Kidney (tissue), 14 donors: ENCODE data around the gene PAFAH1B1. TPM values are rescaled to one million over a fixed set of nuclear protein-coding genes. Genes with fewer than 3 reads are reported as not detected.
A peak's percentile ranks its signal among the peaks of the same experiment; 100 is the strongest.

Experiments used
- DNase-seq, 5 donors: peaks; one replicate each; pipeline ENCODE4 v3.0.0-alpha.2; 2013 to 2020
- FAIRE-seq: peaks from 2 replicates; lab custom pipeline; 2012; peaks lifted over from hg19 to GRCh38; lab: Jason Lieb, UNC
- H3K27ac ChIP-seq, 2 donors: one replicate each; pipeline ENCODE4 v1.7.0; 2013; ENCODE audit warnings: low read depth in 2 of 2, low read length in 2 of 2, inconsistent platforms in 1 of 2
- H3K27me3 ChIP-seq: one replicate; pipeline ENCODE4 v1.7.1; 2013; ENCODE audit warnings: low read length, inconsistent platforms; ENCODE audit not compliant: control insufficient read depth, insufficient read depth
- H3K36me3 ChIP-seq, 3 donors: one replicate each; pipeline versions ENCODE4 v1.7.0 to v1.7.1; 2013; ENCODE audit warnings: low read length in 3 of 3, control low read depth in 1 of 3, inconsistent platforms in 1 of 3; ENCODE audit not compliant: insufficient read depth in 3 of 3, control insufficient read depth in 2 of 3
- H3K4me1 ChIP-seq, 3 donors: one replicate each; pipeline versions ENCODE4 v1.7.0 to v1.7.1; 2013; ENCODE audit warnings: low read length in 3 of 3, inconsistent platforms in 1 of 3, low read depth in 1 of 3; ENCODE audit not compliant: control insufficient read depth in 2 of 3, insufficient read depth in 2 of 3
- H3K4me3 ChIP-seq, 3 donors: one replicate each; pipeline versions ENCODE4 v1.7.0 to v1.8.1; 2013; ENCODE audit warnings: low read length in 3 of 3, control low read depth in 1 of 3, inconsistent platforms in 1 of 3
- H3K9ac ChIP-seq, 3 donors: one replicate each; pipeline versions ENCODE4 v1.7.0 to v1.7.1; 2013; ENCODE audit warnings: low read length in 3 of 3, control low read depth in 1 of 3, inconsistent platforms in 1 of 3
- H3K9me3 ChIP-seq, 3 donors: one replicate each; pipeline versions ENCODE4 v1.7.0 to v1.7.1; 2013; ENCODE audit warnings: low read length in 3 of 3, control low read depth in 1 of 3, inconsistent platforms in 1 of 3; ENCODE audit not compliant: control insufficient read depth in 2 of 3, insufficient read depth in 1 of 3
- CTCF ChIP-seq: IDR thresholded peaks from 3 replicates; pipeline ENCODE4 v1.5.1; 2012; ENCODE audit warnings: mild to moderate bottlenecking, moderate library complexity, borderline replicate concordance; ENCODE audit not compliant: insufficient read depth; ENCODE audit errors: extremely low read depth
- intact Hi-C: fragments of 100-400 bp; cut with DNase I; formaldehyde crosslinking; loops from one replicate; pipeline ENCODE4 v1.11.1; 2022
- polyA plus RNA-seq: library from polyadenylated mRNA; stranded (reverse); fragments of 350-450 nt; fragmentation: Illumina TruSeq; extraction: RNeasy Lipid Tissue Mini Kit (QIAGEN cat#74804); gene quantifications from one replicate; pipeline ENCODE4 v1.2.3, GENCODE V29; 2014; ENCODE audit warnings: low read depth, low replicate concordance; ENCODE audit not compliant: insufficient read depth
- total RNA-seq: library from RNA; stranded (reverse); fragmentation: NEBNext Ultra II Directional; extraction: Animal tissue kit (Norgen Biotek cat#: 25700); gene quantifications from one replicate; pipeline ENCODE4 v1.2.1, GENCODE V29; 2021
- donor health status: control.
- donor health status: control.
- donor health status: control.
- donor health status: control.
- donor health status: control.
- donor health status: DM: yes; HTN: yes; CAD: no.
- donor health status: Normal renal cell carcinoma (clear cell type).

The PAFAH1B1 gene
- total and polyA plus RNA-seq, 2 donors from 2014 or later, result 46.7 to 125 TPM

DNA sequence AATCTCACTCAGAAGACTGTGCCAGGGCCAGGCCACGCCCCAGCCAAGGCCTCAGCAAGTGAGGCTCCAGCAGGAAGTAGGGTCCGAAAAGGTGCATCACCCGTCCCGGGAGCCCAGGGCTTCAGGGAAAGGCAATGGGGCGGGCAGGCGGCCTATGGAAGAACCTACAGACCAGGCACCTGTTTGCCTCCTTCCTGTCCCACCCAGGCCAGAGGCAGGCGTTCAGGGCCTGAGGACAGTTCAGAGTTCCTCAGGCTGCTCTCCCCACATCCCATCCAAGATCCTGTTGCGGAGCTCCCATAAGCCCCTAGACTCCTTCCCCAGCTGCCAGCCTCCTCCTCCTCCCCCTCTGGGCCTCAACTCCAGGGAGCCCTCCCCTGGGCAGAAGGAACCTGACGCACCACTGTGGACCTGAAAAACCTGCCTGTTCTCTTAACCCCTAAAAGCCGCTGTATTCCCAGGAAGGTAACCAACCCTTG is 115.8 kb downstream of the PAFAH1B1 start:
- TF ChIP-seq CTCF, result no peak
- FAIRE-seq (no peak), DNase-seq (peak in 3 of 5 donors; percentile 32 to 84 (median 43))
- peak overlapping the region in 2 of 3 donors; percentile 82 to 91 for H3K4me3 ChIP-seq
- H3K9ac ChIP-seq, result peak overlapping the region in 1 of 3 donors; percentile 98
- peaks cover 0 to under 1% (median 0%) of the 10 kb centered on the region in 3 donors for H3K36me3 ChIP-seq
- H3K27ac ChIP-seq, result peak overlapping the region; percentile 85 to 94
- intact Hi-C loops, result no loop called here
- H3K27me3 ChIP-seq, result no peaks in the 10 kb centered on the region
- peaks cover 0 to 53% (median 29%) of the 10 kb centered on the region in 3 donors for H3K4me1 ChIP-seq
- H3K9me3 ChIP-seq, result no peaks in the 10 kb centered on the region

DNA sequence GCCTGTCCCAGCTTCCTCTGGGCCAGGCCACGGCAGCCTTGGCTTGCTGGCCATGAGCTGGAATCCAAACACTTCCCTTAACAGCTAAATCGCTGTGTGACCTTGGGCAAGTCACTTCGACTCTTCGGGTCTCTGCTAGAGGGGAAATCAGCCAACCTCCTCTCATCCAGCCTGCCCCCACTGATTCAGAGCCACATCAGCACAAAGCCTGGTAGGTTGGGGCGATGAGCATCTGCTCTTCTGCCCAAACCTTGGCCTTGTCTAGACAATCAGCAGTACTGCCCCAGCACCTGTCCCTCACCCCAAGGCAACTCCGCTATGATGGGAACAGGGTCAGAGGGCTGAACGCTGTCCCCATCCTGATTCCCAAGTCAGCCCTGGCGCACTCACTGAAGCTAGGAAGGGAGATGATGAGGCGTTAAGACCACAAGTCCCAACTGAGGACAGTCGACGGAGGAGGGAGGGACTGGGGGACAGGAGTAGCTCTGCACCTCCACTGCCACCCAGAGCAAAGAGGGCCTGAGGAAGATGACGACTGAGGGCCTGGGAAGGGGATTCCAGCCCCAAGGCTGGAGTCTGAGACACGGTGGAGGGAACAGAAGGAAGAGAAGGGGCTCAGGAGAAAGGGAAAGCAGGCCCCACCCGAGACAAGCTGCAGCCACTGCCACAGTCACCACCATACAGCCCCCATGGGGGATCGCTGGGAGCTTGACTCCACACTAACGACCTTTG is 116.8 kb downstream of the PAFAH1B1 start:
- peak overlapping the region; percentile 45 to 91 (median 82) for H3K4me3 ChIP-seq
- H3K9ac ChIP-seq, result peak overlapping the region in 2 of 3 donors; percentile 58 to 98
- TF ChIP-seq CTCF, result no peak
- peaks cover 0 to 53% (median 29%) of the 10 kb centered on the region in 3 donors for H3K4me1 ChIP-seq
- peak overlapping the region; percentile 85 to 94 for H3K27ac ChIP-seq
- no peaks in the 10 kb centered on the region for H3K9me3 ChIP-seq
- FAIRE-seq (no peak), DNase-seq (peak in 1 of 5 donors; percentile 66)
- H3K27me3 ChIP-seq, result no peaks in the 10 kb centered on the region
- H3K36me3 ChIP-seq, result no peaks in the 10 kb centered on the region
- intact Hi-C loops, result no loop called here

- Histone ChIP-seq H3K9ac (peak overlapping the region; percentile 2 to 98 (median 58)), H3K27me3 (no peaks in the 10 kb centered on the region), H3K27ac (peak overlapping the region; percentile 75 to 94), H3K9me3 (no peaks in the 10 kb centered on the region), H3K36me3 (no peaks in the 10 kb centered on the region), H3K4me3 (peak overlapping the region; percentile 45 to 91 (median 82)), H3K4me1 (peaks cover 0 to 50% (median 27%) of the 10 kb centered on the region in 3 donors)
- TF ChIP-seq CTCF, result no peak
- FAIRE-seq (no peak), DNase-seq (peak in 4 of 5 donors; percentile 19 to 84 (median 45))
- intact Hi-C loops, result no loop called here
Measured at GRCh38 chr17:2710803-2711607, 117.6 kb downstream of the PAFAH1B1 start.
